ENCODE results near the gene PREPL.

Gene PREPL

GRCh38 chr2:44285174-44285573 lies 76.1 kb downstream of the PREPL start:
- Histone ChIP-seq H3K9ac (ENCODE audit: low read length) (no peak overlapping the region), H3K36me3 (ENCODE audit: low read length) (no peaks in the 10 kb centered on the region), H3K4me3 (ENCODE audit: insufficient read depth, low read length, poor library complexity, severe bottlenecking) (no peak overlapping the region), H3K9me2 (replicated peaks; ENCODE audit: insufficient read depth, low read length) (no peaks in the 10 kb centered on the region), H3F3A (ENCODE audit: insufficient read depth) (no peaks in the 10 kb centered on the region), H3K79me2 (ENCODE audit: insufficient read depth, low read length) (no peaks in the 10 kb centered on the region), H3K27ac (ENCODE audit: low read depth, low read length) (no peak overlapping the region), H2AFZ (ENCODE audit: low read depth, low read length, severe bottlenecking) (no peak overlapping the region), H3K9me3 (ENCODE audit: insufficient read depth, low read length) (no peaks in the 10 kb centered on the region), H4K20me1 (ENCODE audit: low read depth, low read length) (no peaks in the 10 kb centered on the region), H3K4me2 (ENCODE audit: low read depth, low read length, poor library complexity, severe bottlenecking) (no peak overlapping the region), H3K27me3 (ENCODE audit: low read length) (no peaks in the 10 kb centered on the region)
- no peak for TF ChIP-seq EZH2phosphoT487 (conservative IDR thresholded peaks at IDR 0.05; ENCODE audit: low read length)
- TF ChIP-seq, protein P1, sequence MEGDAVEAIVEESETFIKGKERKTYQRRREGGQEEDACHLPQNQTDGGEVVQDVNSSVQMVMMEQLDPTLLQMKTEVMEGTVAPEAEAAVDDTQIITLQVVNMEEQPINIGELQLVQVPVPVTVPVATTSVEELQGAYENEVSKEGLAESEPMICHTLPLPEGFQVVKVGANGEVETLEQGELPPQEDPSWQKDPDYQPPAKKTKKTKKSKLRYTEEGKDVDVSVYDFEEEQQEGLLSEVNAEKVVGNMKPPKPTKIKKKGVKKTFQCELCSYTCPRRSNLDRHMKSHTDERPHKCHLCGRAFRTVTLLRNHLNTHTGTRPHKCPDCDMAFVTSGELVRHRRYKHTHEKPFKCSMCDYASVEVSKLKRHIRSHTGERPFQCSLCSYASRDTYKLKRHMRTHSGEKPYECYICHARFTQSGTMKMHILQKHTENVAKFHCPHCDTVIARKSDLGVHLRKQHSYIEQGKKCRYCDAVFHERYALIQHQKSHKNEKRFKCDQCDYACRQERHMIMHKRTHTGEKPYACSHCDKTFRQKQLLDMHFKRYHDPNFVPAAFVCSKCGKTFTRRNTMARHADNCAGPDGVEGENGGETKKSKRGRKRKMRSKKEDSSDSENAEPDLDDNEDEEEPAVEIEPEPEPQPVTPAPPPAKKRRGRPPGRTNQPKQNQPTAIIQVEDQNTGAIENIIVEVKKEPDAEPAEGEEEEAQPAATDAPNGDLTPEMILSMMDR (IDR thresholded peaks at IDR 0.05; ENCODE audit: insufficient read depth, low read length, poor library complexity, severe bottlenecking) = no peak

DNA sequence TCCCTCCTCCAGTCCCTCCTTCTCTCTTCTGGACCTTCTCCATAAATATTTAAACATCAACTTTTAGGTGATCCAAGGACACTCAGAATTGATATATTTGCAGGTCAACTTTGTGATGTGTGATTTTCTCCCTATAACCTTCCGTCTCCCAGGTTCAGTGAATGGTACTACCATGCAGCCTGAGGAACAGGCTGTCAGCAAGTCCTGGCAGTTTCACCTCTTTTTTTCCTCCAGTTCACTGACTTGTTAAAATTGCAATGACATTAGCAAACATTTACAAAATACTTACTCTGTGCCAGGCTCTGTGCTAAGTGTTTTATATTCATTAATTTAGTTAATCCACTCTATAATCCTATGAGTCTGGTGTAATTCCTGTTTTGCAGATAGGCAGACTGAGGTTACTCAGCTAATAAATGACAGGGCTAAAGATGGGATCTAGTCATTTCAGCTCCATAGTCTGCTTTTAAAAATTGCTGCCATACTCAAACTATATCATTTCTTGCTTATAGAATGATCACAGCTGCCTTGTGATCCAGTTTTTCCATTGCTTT lies 78.1 kb downstream of the PREPL start:
- H3F3A ChIP-seq (ENCODE audit: insufficient read depth) = no peaks in the 10 kb centered on the region
- no peaks in the 10 kb centered on the region for H3K79me2 ChIP-seq (ENCODE audit: insufficient read depth, low read length)
- no peaks in the 10 kb centered on the region for H3K36me3 ChIP-seq (ENCODE audit: low read length)
- H3K4me3 ChIP-seq (ENCODE audit: insufficient read depth, low read length, poor library complexity, severe bottlenecking) = no peak overlapping the region
- H2AFZ ChIP-seq (ENCODE audit: low read depth, low read length, severe bottlenecking) = no peak overlapping the region
- H4K20me1 ChIP-seq (ENCODE audit: low read depth, low read length) = no peaks in the 10 kb centered on the region
- H3K9ac ChIP-seq (ENCODE audit: low read length) = no peak overlapping the region
- H3K9me3 ChIP-seq (ENCODE audit: insufficient read depth, low read length) = no peaks in the 10 kb centered on the region
- no peaks in the 10 kb centered on the region for H3K9me2 ChIP-seq (replicated peaks; ENCODE audit: insufficient read depth, low read length)
- no peak overlapping the region for H3K4me2 ChIP-seq (ENCODE audit: low read depth, low read length, poor library complexity, severe bottlenecking)
- TF ChIP-seq EZH2phosphoT487 (conservative IDR thresholded peaks at IDR 0.05; ENCODE audit: low read length) = no peak
- TF ChIP-seq, protein P1 (IDR thresholded peaks at IDR 0.05; ENCODE audit: insufficient read depth, low read length, poor library complexity, severe bottlenecking) = no peak
- no peaks in the 10 kb centered on the region for H3K27me3 ChIP-seq (ENCODE audit: low read length)
- H3K27ac ChIP-seq (ENCODE audit: low read depth, low read length) = no peak overlapping the region

- TF ChIP-seq, protein P1 (IDR thresholded peaks at IDR 0.05; ENCODE audit: insufficient read depth, low read length, poor library complexity, severe bottlenecking) = no peak
- no peak for TF ChIP-seq EZH2phosphoT487 (conservative IDR thresholded peaks at IDR 0.05; ENCODE audit: low read length)
- H3K9ac ChIP-seq (ENCODE audit: low read length) = no peak overlapping the region
- no peaks in the 10 kb centered on the region for H3K9me2 ChIP-seq (replicated peaks; ENCODE audit: insufficient read depth, low read length)
- no peaks in the 10 kb centered on the region for H3K79me2 ChIP-seq (ENCODE audit: insufficient read depth, low read length)
- H3K4me2 ChIP-seq (ENCODE audit: low read depth, low read length, poor library complexity, severe bottlenecking) = no peak overlapping the region
- no peaks in the 10 kb centered on the region for H3K9me3 ChIP-seq (ENCODE audit: insufficient read depth, low read length)
- H3K4me3 ChIP-seq (ENCODE audit: insufficient read depth, low read length, poor library complexity, severe bottlenecking) = no peak overlapping the region
- no peak overlapping the region for H3K27ac ChIP-seq (ENCODE audit: low read depth, low read length)
- no peak overlapping the region for H2AFZ ChIP-seq (ENCODE audit: low read depth, low read length, severe bottlenecking)
- H3K36me3 ChIP-seq (ENCODE audit: low read length) = no peaks in the 10 kb centered on the region
- no peaks in the 10 kb centered on the region for H3F3A ChIP-seq (ENCODE audit: insufficient read depth)
- H3K27me3 ChIP-seq (ENCODE audit: low read length) = no peaks in the 10 kb centered on the region
- no peaks in the 10 kb centered on the region for H4K20me1 ChIP-seq (ENCODE audit: low read depth, low read length)
Observed at GRCh38 chr2:44280869-44281268, 80.4 kb downstream of the PREPL start.

Measured in SU-DHL-6 (cell line).